Measurements from ENCODE around the gene GALNT18. TPM values are rescaled to one million over a fixed set of nuclear protein-coding genes. Genes with fewer than 3 reads are reported as not detected.

GALNT18 gene
- total RNA-seq, 1 donor from 2014 or later, result 39.8 TPM

DNA sequence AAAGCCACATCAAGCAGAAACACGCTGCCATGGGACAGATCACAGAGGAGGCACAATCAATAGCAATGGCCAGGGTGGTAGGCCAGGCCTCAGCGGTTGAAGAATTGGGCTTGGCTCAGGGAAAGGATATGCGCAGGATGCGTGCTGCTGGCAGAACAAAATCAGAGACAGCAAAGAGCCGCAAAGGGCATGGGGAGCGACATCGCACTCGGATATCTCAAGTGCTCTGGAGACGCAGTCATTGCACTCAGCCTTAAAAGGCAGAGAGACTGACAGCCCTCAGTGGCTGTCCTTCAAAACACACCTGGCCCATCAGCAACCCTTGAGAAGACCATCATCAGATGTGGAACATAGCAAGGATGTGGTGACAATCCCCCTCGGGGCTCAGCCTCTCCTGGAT is 319.2 kb downstream of the GALNT18 start:
- TF ChIP-seq, protein P1, sequence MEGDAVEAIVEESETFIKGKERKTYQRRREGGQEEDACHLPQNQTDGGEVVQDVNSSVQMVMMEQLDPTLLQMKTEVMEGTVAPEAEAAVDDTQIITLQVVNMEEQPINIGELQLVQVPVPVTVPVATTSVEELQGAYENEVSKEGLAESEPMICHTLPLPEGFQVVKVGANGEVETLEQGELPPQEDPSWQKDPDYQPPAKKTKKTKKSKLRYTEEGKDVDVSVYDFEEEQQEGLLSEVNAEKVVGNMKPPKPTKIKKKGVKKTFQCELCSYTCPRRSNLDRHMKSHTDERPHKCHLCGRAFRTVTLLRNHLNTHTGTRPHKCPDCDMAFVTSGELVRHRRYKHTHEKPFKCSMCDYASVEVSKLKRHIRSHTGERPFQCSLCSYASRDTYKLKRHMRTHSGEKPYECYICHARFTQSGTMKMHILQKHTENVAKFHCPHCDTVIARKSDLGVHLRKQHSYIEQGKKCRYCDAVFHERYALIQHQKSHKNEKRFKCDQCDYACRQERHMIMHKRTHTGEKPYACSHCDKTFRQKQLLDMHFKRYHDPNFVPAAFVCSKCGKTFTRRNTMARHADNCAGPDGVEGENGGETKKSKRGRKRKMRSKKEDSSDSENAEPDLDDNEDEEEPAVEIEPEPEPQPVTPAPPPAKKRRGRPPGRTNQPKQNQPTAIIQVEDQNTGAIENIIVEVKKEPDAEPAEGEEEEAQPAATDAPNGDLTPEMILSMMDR (IDR thresholded peaks at IDR 0.05), result no peak
- Mint-ChIP-seq H3K27ac (ENCODE audit: unreplicated experiment) (no peak overlapping the region), H3K9me3 (ENCODE audit: unreplicated experiment) (no peaks in the 10 kb centered on the region), H3K36me3 (ENCODE audit: unreplicated experiment) (peaks cover 7% of the 10 kb centered on the region), H3K4me3 (ENCODE audit: unreplicated experiment) (no peak overlapping the region), H3K4me1 (ENCODE audit: unreplicated experiment) (no peaks in the 10 kb centered on the region), H3K27me3 (ENCODE audit: unreplicated experiment) (no peaks in the 10 kb centered on the region)
- no peak for DNase-seq (ENCODE audit: extremely low spot score, unreplicated experiment)

GRCh38 chr11:11301212-11301611 is 320.6 kb downstream of the GALNT18 start:
- DNase-seq (ENCODE audit: extremely low spot score, unreplicated experiment), result no peak
- Mint-ChIP-seq H3K9me3 (ENCODE audit: unreplicated experiment) (no peaks in the 10 kb centered on the region), H3K27me3 (ENCODE audit: unreplicated experiment) (no peaks in the 10 kb centered on the region), H3K36me3 (ENCODE audit: unreplicated experiment) (peaks cover 11% of the 10 kb centered on the region), H3K4me3 (ENCODE audit: unreplicated experiment) (no peak overlapping the region), H3K27ac (ENCODE audit: unreplicated experiment) (no peak overlapping the region), H3K4me1 (ENCODE audit: unreplicated experiment) (no peaks in the 10 kb centered on the region)
- TF ChIP-seq, protein P1 (IDR thresholded peaks at IDR 0.05), result no peak

DNA sequence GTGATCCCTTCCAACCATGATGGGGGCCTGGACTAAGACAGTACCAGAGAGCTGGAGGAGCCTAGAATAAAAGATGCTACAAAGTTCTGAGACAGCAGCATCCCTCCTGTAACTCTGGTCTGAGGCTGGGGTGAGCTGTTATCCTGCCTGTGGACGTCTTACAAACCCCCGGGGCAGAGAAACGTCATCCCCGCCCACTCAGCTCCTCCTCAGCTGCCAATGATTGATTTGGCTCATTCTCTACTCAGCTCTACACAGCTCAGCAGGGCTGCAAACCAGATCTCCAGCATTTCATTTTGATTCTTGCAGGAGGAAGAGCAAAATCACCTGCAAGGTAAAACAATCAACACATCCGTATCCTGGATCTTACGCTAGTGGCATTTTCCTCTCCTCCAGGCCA is 324.2 kb downstream of the GALNT18 start:
- H3K4me1 Mint-ChIP-seq (ENCODE audit: unreplicated experiment), result no peaks in the 10 kb centered on the region
- no peak for DNase-seq (ENCODE audit: extremely low spot score, unreplicated experiment)
- H3K4me3 Mint-ChIP-seq (ENCODE audit: unreplicated experiment), result no peak overlapping the region
- H3K9me3 Mint-ChIP-seq (ENCODE audit: unreplicated experiment), result no peaks in the 10 kb centered on the region
- no peak overlapping the region for H3K27ac Mint-ChIP-seq (ENCODE audit: unreplicated experiment)
- H3K36me3 Mint-ChIP-seq (ENCODE audit: unreplicated experiment), result peaks cover 14% of the 10 kb centered on the region
- no peaks in the 10 kb centered on the region for H3K27me3 Mint-ChIP-seq (ENCODE audit: unreplicated experiment)
- TF ChIP-seq, protein P1 (IDR thresholded peaks at IDR 0.05), result no peak

DNA sequence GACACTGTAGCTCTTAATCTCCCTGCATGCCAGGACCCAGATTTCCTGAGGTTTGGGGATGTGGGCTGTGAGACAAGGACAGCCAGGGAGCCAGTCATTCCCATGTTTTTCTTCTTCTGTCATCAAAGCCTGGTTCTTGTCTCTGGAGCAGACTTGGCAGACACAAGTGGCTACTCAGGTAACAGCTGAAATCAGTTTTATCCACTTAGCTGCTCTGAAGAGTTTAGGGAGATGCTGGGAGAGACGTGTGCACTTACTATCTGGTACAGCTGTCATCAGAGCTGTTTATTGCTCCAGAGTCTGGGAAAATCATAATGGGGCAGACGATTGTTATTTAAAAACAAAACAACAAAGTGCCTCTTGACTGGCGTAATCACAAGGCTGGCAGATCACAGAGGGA is 325.4 kb downstream of the GALNT18 start:
- Mint-ChIP-seq H3K9me3 (ENCODE audit: unreplicated experiment) (no peaks in the 10 kb centered on the region), H3K4me3 (ENCODE audit: unreplicated experiment) (no peak overlapping the region), H3K27ac (ENCODE audit: unreplicated experiment) (no peak overlapping the region), H3K36me3 (ENCODE audit: unreplicated experiment) (peaks cover 16% of the 10 kb centered on the region), H3K27me3 (ENCODE audit: unreplicated experiment) (no peaks in the 10 kb centered on the region), H3K4me1 (ENCODE audit: unreplicated experiment) (no peaks in the 10 kb centered on the region)
- no peak for DNase-seq (ENCODE audit: extremely low spot score, unreplicated experiment)
- TF ChIP-seq, protein P1 (IDR thresholded peaks at IDR 0.05), result no peak

- no peaks in the 10 kb centered on the region for H3K4me1 Mint-ChIP-seq (ENCODE audit: unreplicated experiment)
- no peaks in the 10 kb centered on the region for H3K27me3 Mint-ChIP-seq (ENCODE audit: unreplicated experiment)
- H3K36me3 Mint-ChIP-seq (ENCODE audit: unreplicated experiment), result peaks cover 26% of the 10 kb centered on the region
- DNase-seq (ENCODE audit: extremely low spot score, unreplicated experiment), result no peak
- no peaks in the 10 kb centered on the region for H3K9me3 Mint-ChIP-seq (ENCODE audit: unreplicated experiment)
- no peak overlapping the region for H3K27ac Mint-ChIP-seq (ENCODE audit: unreplicated experiment)
- TF ChIP-seq, protein P1 (IDR thresholded peaks at IDR 0.05), result no peak
- no peak overlapping the region for H3K4me3 Mint-ChIP-seq (ENCODE audit: unreplicated experiment)
These were observed 327.3 kb downstream of the GALNT18 start for GRCh38 chr11:11294551-11294855.
